ENCODE results near the gene CRIP1.

DNA sequence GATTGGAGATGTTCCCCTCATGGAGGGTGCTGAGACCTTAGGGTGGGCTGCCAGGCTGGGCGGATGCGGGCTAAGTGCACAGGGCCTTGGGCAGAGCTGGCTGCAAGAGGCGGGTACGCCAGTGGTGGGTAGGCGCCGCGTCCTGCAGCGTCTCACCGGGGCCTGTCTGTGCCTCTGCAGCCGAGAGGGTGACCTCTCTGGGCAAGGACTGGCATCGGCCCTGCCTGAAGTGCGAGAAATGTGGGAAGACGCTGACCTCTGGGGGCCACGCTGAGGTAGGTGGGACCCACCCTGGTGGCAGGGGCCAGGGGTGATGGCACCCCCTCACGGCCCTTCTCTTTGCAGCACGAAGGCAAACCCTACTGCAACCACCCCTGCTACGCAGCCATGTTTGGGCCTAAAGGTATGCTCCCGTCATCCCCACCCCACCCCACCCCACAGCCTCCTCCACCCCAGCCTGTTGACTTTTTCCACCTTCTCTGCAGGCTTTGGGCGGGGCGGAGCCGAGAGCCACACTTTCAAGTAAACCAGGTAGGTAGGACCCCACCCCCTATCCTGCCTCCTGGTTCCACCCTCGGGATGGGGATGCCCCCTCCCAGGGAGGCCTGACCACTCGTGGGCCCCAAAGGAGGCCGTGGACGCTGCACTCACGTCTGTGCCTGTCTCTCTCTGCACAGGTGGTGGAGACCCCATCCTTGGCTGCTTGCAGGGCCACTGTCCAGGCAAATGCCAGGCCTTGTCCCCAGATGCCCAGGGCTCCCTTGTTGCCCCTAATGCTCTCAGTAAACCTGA lies 1.5 kb downstream of the CRIP1 start:
- TF ChIP-seq YY1 (IDR thresholded peaks at IDR 0.05; ENCODE audit: insufficient read depth, insufficient read length) (no peak), ZNF274 (IDR thresholded peaks at IDR 0.05; ENCODE audit: low read depth, low read length) (no peak), SUZ12 (IDR thresholded peaks at IDR 0.05; ENCODE audit: extremely low read depth, insufficient read depth, insufficient read length) (no peak)

Data from NT2/D1 (cell line).